Esophagus squamous epithelium (tissue), 4 donors: ENCODE measurements around the gene NOX3.

Source experiments
- CTCF ChIP-seq, 6 experiments: fragments of 450-650 bp in 4 of 6; fragments of 200-600 bp in 2 of 6; sonication (generic) in 2 of 6; IDR thresholded peaks; one replicate each; pipeline ENCODE4 v1.5.1; 2016 to 2019; ENCODE audit warnings: antibody characterized with exemption in 6 of 6, mild to moderate bottlenecking in 4 of 6, moderate library complexity in 4 of 6
- POLR2A ChIP-seq, 4 donors: fragments of 450-650 bp; IDR thresholded peaks; one replicate each; pipeline ENCODE4 v1.6.1; 2017; ENCODE audit warnings: antibody characterized with exemption in 4 of 4, mild to moderate bottlenecking in 4 of 4, moderate library complexity in 3 of 4

- TF ChIP-seq CTCF (IDR thresholded peaks at IDR 0.05) (no peak), POLR2A (IDR thresholded peaks at IDR 0.05) (no peak)
Observed at GRCh38 chr6:155373276-155373675, 82.4 kb downstream of the NOX3 start.
